Stimulated activated CD8-positive, alpha-beta memory T cell treated with anti-CD3 and anti-CD28 coated beads, Interleukin-4, amount 100 ng/mL, for 4 hours (primary cell): ENCODE measurements around the gene CFAP161.
"Not testable (repeated sequence)": the region's sequence is repeated elsewhere in the genome, so short reads cannot be mapped to it uniquely, and the experiment has no call there.

Source experiments
- DNase-seq, 2 donors: peaks; one replicate each; pipeline ENCODE4 v3.0.0-alpha.2; 2020; ENCODE audit warnings: low read depth in 2 of 2, low spot score in 1 of 2

The CFAP161 gene

GRCh38 chr15:81106560-81106959, 27.5 kb upstream of the CFAP161 start:
- DNase-seq = no peak

GRCh38 chr15:81107889-81108288, 26.2 kb upstream of the CFAP161 start:
- no peak for DNase-seq

- no peak for DNase-seq
Measured at GRCh38 chr15:81108427-81108826, 25.6 kb upstream of the CFAP161 start.

GRCh38 chr15:81111018-81111417, 23.1 kb upstream of the CFAP161 start:
- no peak for DNase-seq

- no peak for DNase-seq
Measured at GRCh38 chr15:81111510-81112470, 22.3 kb upstream of the CFAP161 start.

- no peak for DNase-seq
Measured at GRCh38 chr15:81113204-81113657, 20.8 kb upstream of the CFAP161 start.

GRCh38 chr15:81113861-81114291, 20.2 kb upstream of the CFAP161 start:
- DNase-seq = no peak

GRCh38 chr15:81115054-81115939, 18.8 kb upstream of the CFAP161 start:
- DNase-seq = no peak

GRCh38 chr15:81117136-81117535, 16.9 kb upstream of the CFAP161 start:
- DNase-seq = no peak

GRCh38 chr15:81117581-81117980, 16.5 kb upstream of the CFAP161 start:
- DNase-seq = no peak

- no peak for DNase-seq
Measured at GRCh38 chr15:81118361-81118760, 15.7 kb upstream of the CFAP161 start.

GRCh38 chr15:81120069-81120468, 14.0 kb upstream of the CFAP161 start:
- no peak for DNase-seq

GRCh38 chr15:81126892-81127291, 7.2 kb upstream of the CFAP161 start:
- no peak for DNase-seq

- not testable (repeated sequence) for DNase-seq
Measured at GRCh38 chr15:81141478-81141877, 7.4 kb downstream of the CFAP161 start.

GRCh38 chr15:81146006-81146405, 11.9 kb downstream of the CFAP161 start:
- no peak for DNase-seq

- DNase-seq = no peak
Measured at GRCh38 chr15:81146466-81146865, 12.4 kb downstream of the CFAP161 start.

GRCh38 chr15:81151389-81151788, 17.3 kb downstream of the CFAP161 start:
- no peak for DNase-seq

- DNase-seq = no peak
Measured at GRCh38 chr15:81152339-81152738, 18.3 kb downstream of the CFAP161 start.

GRCh38 chr15:81152799-81153198, 18.7 kb downstream of the CFAP161 start:
- DNase-seq = no peak

GRCh38 chr15:81155375-81156218, 21.5 kb downstream of the CFAP161 start:
- DNase-seq = no peak

- DNase-seq = no peak
Measured at GRCh38 chr15:81156324-81156723, 22.3 kb downstream of the CFAP161 start.
